Activated CD8-positive, alpha-beta memory T cell treated with anti-CD3 and anti-CD28 coated beads, Interleukin-2, amount 50 U/mL, for 1 hour (primary cell): ENCODE data around the gene CABCOCO1.

ENCODE experiments used
- DNase-seq: peaks from one replicate; pipeline ENCODE4 v3.0.0-alpha.2; 2020; ENCODE audit errors: extremely low read depth

Gene CABCOCO1

GRCh38 chr10:61754587-61755550 is 92.1 kb downstream of the CABCOCO1 start:
- DNase-seq = no peak

- no peak for DNase-seq
These were observed 94.3 kb downstream of the CABCOCO1 start for GRCh38 chr10:61757001-61757400.

- no peak for DNase-seq
These were observed 95.0 kb downstream of the CABCOCO1 start for GRCh38 chr10:61757525-61758397.

- no peak for DNase-seq
These were observed 95.7 kb downstream of the CABCOCO1 start for GRCh38 chr10:61758433-61758832.

GRCh38 chr10:61759751-61760150 is 97.0 kb downstream of the CABCOCO1 start:
- no peak for DNase-seq

DNA sequence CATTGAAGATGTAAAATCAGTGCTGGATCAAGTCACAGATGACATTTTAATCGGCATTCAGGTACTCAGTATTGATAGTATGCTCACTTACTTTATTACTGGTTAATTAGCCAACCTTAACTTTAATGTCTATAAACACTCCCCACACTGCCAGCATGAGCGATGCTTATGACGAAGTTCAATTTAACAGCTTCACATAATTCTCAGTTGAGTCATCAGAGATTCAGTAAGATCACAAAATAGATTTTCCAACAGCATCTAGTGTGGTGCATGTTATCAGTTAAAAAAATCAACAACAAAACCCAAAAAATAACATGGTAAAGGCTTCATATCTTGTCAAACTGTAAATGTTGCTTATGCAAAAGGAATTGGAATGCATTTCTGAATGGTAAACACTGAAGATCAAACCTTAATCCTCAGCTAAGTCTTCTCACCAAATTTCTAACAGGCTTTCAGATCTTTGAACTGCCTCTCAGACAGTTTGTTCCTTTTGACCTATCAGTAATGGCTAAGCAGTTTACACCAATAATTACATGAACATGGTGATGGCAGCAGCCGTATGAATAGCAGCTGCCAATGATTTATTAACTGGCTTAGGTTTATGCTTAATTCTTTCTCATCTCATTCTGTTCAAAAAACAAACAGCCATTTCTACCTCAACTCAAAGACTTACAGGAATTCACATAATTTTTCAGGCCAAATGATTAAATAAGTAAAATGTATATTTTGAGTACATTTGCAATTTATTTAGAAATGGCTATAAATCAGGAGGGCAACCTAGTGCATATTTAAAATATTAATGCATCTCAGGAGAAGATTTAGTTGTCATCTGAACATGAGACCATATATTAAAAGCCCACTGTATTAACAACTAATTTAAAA is 98.5 kb downstream of the CABCOCO1 start:
- DNase-seq = no peak

- DNase-seq = no peak
These were observed 99.1 kb downstream of the CABCOCO1 start for GRCh38 chr10:61761825-61762217.

DNA sequence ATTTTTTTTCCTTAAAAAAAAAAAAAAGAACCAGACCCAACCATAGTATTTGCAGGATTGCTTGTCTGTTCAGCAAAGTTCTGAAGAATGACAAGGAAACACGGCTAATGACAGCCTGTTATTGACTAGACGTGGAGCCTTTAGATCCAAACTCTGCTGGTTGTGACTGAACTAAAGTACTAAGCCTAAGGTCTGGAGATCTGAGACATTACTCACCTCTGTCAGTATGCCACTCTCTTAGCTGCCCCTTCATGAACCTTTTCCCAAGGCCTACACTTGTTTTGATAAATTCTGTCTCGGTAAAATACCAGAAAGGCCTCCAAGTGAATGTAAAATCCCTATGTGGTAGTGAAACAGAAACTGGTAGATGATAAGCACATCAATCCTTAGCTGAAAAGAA is 101.0 kb downstream of the CABCOCO1 start:
- DNase-seq = no peak

DNA sequence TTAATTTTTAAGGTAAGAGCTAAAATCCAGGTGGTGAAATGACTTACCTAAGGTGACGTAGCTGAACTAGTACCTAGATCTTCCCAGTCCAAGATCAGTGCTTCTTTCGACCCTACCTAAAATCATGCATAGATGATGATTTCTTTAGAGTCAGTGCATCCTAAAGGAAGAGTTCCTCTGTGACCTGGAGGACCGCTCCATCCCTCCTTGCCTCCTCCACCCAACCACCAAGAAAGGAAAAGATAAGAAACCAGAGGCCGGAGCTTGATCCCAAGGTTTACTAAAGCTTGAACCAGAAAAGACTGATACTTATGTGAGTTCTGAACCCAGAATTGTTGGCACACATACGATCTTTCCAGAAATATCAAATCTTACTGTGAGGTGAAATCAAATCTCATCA is 101.8 kb downstream of the CABCOCO1 start:
- no peak for DNase-seq

DNA sequence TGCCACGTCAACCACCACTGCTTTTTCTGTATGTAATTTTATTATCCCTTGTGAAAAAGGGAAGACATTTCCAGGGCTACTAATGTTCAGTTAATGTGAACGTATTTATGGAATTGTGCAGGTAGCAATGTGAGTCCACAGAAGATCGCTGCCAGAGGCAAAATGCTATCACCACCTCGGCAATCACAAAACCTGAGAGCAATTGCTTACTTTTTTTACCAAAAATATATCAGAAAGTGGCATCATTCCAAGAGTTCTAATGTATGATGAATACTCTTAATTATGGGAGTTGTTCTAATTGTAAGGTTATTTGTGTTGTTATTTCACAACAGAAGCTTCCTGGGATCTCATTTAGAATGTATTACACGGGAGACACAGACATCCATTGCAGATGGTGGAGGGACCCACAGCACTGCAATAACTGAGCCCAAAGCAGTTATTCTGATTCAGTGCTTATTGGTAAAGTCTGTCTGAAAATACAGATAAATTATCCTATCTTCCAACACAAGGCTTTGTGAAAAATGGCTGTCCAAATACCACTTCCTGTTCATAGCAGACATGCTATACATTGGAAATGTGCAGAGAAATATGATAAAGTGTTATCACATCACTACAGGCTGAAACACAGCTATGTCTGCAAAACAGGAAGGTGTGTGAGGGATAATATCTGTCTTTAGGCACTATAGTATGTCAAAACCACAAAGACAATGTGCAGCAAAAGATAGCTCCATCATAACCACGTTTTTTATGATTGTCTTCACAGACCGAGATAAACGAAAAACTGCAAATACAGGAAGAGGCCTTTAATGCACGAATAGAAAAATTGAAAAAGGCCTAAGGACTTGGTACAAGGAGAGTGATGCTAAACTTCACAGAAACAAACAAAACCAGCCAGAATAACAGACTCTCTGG is 102.7 kb downstream of the CABCOCO1 start:
- no peak for DNase-seq

GRCh38 chr10:61766927-61767326 is 104.2 kb downstream of the CABCOCO1 start:
- DNase-seq = no peak

DNA sequence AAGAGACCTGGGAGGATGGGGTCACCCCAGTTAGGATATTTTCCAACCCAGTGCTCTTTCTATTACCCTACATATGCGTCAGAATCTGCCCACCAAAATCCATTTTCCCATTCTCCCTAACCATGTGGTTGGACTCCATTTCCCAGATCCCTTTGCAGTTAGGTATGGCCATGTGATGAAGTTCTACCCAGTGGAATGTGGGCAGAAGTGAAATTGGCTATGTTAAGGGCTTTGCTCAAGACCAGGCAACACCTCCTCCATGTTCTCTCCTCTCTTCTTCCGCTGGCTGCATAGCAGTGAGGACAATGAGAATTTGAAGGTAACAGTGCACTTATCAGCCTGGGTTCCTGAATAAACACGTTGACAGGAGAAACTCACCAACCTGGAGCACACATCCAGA is 111.3 kb downstream of the CABCOCO1 start:
- DNase-seq = no peak

DNA sequence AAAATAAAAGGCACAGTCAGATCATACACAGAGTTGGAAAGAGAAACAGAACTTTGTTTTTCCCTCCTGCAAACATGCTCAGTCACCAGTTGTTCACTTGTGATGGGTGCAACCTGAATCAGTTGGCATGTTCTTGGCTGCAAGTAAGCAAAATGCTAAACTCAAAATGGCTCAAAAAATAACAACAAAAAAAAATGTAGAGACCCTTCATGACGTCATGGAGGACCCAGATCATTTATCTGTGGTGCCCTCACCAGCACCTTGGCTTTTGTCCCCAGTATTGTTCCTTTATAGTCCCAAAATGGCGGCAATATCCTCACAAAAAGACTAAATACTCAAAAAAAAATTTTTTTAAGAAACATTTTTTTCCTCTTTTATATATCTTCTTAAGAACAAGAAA is 112.4 kb downstream of the CABCOCO1 start:
- DNase-seq = no peak

DNA sequence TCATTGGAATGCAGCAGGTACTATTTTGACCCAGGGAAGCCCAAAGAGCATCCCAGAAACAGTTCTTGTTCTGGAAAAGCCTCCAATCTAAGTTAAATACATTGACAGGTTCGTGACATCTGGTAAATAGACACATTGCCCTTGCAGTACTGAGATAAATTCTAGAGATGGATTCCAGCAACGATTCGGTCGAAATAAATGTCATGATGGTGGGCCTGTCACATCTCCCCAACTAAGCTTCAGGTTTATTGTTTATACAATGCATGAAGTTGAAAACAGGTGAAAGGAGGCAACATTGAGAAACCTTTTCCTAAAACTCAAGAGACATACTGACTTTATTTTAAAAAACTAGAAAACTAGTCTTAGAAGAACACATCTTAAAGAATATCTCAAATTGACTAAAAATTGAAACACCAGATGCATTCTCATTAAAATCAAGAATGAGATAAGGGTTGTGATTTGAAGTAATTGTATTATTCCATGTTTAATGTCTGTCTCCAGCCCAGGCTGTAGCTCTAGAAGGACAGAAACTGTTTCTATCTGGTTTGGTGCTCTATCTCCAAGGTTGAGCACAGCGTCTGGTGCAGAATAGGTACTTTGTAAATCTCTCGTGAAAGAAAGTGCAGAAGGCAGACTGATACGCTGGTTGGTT is 114.0 kb downstream of the CABCOCO1 start:
- no peak for DNase-seq

GRCh38 chr10:61778137-61778536 is 115.4 kb downstream of the CABCOCO1 start:
- DNase-seq = no peak

GRCh38 chr10:61779276-61779675 is 116.5 kb downstream of the CABCOCO1 start:
- no peak for DNase-seq

DNA sequence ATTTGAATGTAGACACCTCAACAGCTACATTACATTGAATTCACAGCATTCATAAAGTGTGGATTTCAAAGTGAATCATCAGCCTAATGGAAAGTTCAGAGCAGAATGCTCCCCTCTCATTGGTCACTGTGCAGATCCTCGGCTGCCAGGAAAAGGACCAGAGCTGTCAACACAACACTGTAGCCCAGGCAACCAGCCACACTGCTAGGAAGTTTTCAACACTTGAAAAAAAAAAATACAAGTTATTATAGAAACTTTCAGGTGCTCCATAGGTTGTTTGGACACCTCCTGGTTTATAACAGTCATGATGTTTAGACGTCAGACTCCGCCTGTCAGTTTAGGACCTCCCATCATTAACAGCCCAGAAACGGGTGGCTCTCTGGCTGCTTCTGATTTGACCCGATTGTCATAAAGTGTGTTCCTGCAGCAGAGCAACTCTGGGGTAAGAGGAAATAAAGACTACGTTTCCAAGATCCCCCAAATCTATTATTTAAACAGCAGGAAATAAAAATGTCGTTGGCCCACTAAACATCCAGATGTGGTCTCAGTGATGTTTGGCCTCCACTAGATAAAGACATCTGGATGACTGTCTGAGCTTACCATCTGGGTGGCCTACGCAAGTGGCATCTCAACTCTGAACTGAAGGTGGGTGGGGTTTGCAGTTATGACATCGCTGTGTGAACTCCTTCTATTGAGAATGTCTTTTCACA is 117.4 kb downstream of the CABCOCO1 start:
- no peak for DNase-seq

DNA sequence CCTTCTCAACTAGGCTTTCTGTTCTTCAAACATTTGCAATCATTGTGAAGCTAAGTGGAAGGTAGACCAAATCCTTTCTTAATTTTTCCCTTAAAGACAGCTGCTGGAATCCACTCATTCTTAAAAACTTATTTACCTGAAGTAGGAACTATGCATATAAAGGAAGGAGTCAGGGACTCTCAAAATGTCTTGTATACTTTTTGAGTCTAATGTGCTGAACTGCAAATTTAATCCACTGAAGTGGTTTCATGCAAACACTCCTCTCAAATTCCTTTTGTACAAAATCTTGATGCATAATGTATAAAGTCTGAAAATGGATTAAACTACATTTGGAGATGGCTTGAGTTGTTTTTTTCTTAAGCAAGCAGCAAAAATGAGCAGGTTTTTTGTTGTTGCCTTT is 118.0 kb downstream of the CABCOCO1 start:
- DNase-seq = no peak

DNA sequence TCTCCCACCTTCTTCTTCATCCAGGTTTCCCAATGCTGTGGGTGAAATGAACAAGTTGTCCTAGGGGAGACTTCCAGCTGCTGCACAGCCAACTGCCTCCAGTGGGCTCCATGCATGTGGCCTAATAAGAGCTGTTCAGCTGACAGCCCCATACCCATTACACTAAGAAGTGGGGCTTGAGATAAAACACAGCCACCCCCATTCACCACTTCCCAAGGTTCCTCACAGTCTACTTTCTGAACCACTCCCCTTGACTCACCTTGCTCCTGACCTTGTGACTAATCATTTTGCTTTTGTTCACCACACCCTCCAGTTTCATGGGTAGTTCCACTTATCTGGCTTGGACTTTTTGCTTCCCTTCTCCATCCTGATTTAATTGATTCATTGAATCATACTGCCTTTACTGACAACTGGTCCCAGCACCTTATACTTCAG is 119.3 kb downstream of the CABCOCO1 start:
- DNase-seq = no peak
